K562 treated with DMSO at 1 percent for 4 hours (cell line): ENCODE data around the gene MYL2. TPM values are rescaled to one million over a fixed set of nuclear protein-coding genes. Genes with fewer than 3 reads are reported as not detected.

Source experiments
- total RNA-seq: library from RNA; unstranded; fragments of 300-600 nt; gene quantifications from 2 replicates; pipeline ENCODE4 v1.2.3, GENCODE V29; 2022; ENCODE audit not compliant: insufficient read depth

Gene MYL2, protein sequence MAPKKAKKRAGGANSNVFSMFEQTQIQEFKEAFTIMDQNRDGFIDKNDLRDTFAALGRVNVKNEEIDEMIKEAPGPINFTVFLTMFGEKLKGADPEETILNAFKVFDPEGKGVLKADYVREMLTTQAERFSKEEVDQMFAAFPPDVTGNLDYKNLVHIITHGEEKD
- not detected in 2 replicates for total RNA-seq

DNA sequence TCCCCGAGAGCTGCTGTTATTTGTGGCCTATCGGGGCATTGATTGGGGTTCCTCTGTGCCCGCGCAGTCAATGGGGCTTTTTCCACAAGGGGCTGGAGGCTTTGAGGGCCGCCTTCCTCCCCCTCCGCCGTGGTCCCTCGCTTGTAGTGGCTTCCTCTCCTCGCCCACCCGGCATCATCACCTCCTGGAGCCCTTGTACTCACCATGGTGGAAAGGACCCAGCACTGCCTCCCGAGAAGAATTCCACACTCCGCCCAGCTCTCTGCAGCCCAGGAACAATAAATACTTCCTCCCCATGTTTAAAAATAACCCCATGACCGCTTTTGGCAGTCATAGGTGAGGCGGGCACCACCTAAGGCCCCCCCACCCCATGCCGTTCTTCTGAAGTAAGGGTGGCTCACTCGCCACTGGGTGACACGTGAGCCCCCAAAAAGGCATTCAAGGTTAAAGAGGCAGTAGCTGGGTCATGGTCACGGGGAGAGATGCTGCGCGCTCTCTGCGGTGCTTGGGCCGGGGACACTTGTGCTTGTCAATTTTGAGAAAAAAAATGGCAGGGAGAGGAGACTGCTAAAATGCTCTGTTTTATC lies at the start of gene MYL2:
MYL2 (minus strand) TSS at position 256 of the 587 bp plus-strand sequence; CDS start at position 206, 50 bp downstream.

Other genes starting within 250 kb of the MYL2 start
- 4.2 and 4.3 TPM in 2 replicates for gene HVCN1, start 231.5 kb downstream of the MYL2 start, total RNA-seq
- gene PPP1CC, start 177.7 kb downstream of the MYL2 start, total RNA-seq: 144 and 156 TPM in 2 replicates
- not detected in 2 replicates for gene CCDC63, start 73.6 kb downstream of the MYL2 start, total RNA-seq
- gene CUX2, start 113.6 kb upstream of the MYL2 start, total RNA-seq: not detected in 2 replicates